ENCODE results near the gene MACROD2.

Gene MACROD2

GRCh38 chr20:16058268-16058667 lies 2063.0 kb downstream of the MACROD2 start:
- DNase-seq (ENCODE audit: low read depth in 3 of 3): no peak

- DNase-seq (ENCODE audit: low read depth in 3 of 3): no peak
Observed at GRCh38 chr20:16059841-16060240, 2064.5 kb downstream of the MACROD2 start.

GRCh38 chr20:16061351-16061750 lies 2066.0 kb downstream of the MACROD2 start:
- no peak for DNase-seq (ENCODE audit: low read depth in 3 of 3)

GRCh38 chr20:16062661-16063581 lies 2067.6 kb downstream of the MACROD2 start:
- DNase-seq (ENCODE audit: low read depth in 3 of 3): no peak

GRCh38 chr20:16063881-16064280 lies 2068.6 kb downstream of the MACROD2 start:
- no peak for DNase-seq (ENCODE audit: low read depth in 3 of 3)

- DNase-seq (ENCODE audit: low read depth in 3 of 3): no peak
Observed at GRCh38 chr20:16064989-16065707, 2069.8 kb downstream of the MACROD2 start.

GRCh38 chr20:16066571-16066970 lies 2071.3 kb downstream of the MACROD2 start:
- DNase-seq (ENCODE audit: low read depth in 3 of 3): no peak

- DNase-seq (ENCODE audit: low read depth in 3 of 3): no peak
Observed at GRCh38 chr20:16069389-16070010, 2074.2 kb downstream of the MACROD2 start.

- no peak for DNase-seq (ENCODE audit: low read depth in 3 of 3)
Observed at GRCh38 chr20:16072220-16072619, 2076.9 kb downstream of the MACROD2 start.

GRCh38 chr20:16078172-16078898 lies 2083.0 kb downstream of the MACROD2 start:
- no peak for DNase-seq (ENCODE audit: low read depth in 3 of 3)

- DNase-seq (ENCODE audit: low read depth in 3 of 3): no peak
Observed at GRCh38 chr20:16081421-16081820, 2086.1 kb downstream of the MACROD2 start.

- no peak for DNase-seq (ENCODE audit: low read depth in 3 of 3)
Observed at GRCh38 chr20:16082051-16082550, 2086.8 kb downstream of the MACROD2 start.

GRCh38 chr20:16083639-16084280 lies 2088.4 kb downstream of the MACROD2 start:
- DNase-seq (ENCODE audit: low read depth in 3 of 3): no peak

GRCh38 chr20:16095226-16095625 lies 2099.9 kb downstream of the MACROD2 start:
- DNase-seq (ENCODE audit: low read depth in 3 of 3): no peak

- DNase-seq (ENCODE audit: low read depth in 3 of 3): no peak
Observed at GRCh38 chr20:16096756-16097326, 2101.5 kb downstream of the MACROD2 start.

GRCh38 chr20:16097788-16098187 lies 2102.5 kb downstream of the MACROD2 start:
- DNase-seq (ENCODE audit: low read depth in 3 of 3): no peak

- DNase-seq (ENCODE audit: low read depth in 3 of 3): no peak
Observed at GRCh38 chr20:16098890-16099639, 2103.7 kb downstream of the MACROD2 start.

GRCh38 chr20:16100111-16100510 lies 2104.8 kb downstream of the MACROD2 start:
- DNase-seq (ENCODE audit: low read depth in 3 of 3): no peak

- no peak for DNase-seq (ENCODE audit: low read depth in 3 of 3)
Observed at GRCh38 chr20:16100767-16101166, 2105.5 kb downstream of the MACROD2 start.

Data from stimulated activated CD4-positive, alpha-beta T cell treated with anti-CD3 and anti-CD28 coated beads, TNF-alpha, amount 100 ng/mL, for 48 hours (primary cell).